SH-SY5Y (cell line): Measurements from ENCODE around the gene TNXB.
"Not testable (repeated sequence)": the region's sequence is repeated elsewhere in the genome, so short reads cannot be mapped to it uniquely, and the experiment has no call there.

Experiments used
- GATA2 ChIP-seq: IDR thresholded peaks from 2 replicates; pipeline ENCODE4 v1.6.1; 2011; ENCODE audit warnings: mild to moderate bottlenecking, low read depth, low read length
- GATA3 ChIP-seq: IDR thresholded peaks from 2 replicates; pipeline ENCODE4 v1.6.1; 2011; ENCODE audit warnings: low read depth, mild to moderate bottlenecking, low read length, moderate library complexity

TNXB gene

GRCh38 chr6:32047084-32047478 is 62.1 kb downstream of the TNXB start:
- TF ChIP-seq GATA3 (no peak), GATA2 (no peak)

GRCh38 chr6:32046450-32047083 is 62.6 kb downstream of the TNXB start:
- no peak for TF ChIP-seq GATA2
- TF ChIP-seq GATA3, result no peak

DNA sequence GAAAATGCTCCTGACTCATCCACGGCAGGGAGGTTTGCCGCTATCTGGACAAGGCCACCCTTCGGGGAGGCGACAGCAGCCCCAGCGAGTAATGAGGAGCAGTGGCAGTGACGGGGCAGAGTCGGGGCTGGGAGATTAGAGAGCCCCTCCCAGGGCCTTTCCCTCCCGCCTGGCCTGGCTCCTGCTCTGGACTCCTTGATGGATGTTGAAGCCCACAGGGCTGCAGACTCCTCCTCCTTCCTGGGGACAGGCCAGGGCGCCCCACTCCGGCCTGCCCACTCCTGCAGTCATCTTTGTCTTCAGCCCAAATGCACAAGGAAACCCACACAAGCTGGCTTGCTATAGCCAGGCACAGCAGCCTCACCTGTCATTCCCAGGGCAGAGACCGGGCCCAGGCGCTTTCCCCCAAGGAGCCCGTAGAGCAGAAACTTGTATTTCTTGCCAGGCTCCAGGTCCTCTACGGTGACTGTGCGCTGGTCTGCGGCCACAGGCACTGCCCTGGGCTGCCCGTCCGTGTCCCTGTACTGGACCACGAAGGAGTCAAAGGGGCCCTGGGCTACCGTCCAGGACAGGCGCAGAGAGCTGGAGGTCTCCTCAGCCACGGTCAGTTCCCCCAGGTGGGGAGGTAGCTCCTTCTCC is 63.2 kb downstream of the TNXB start:
- TF ChIP-seq GATA3, result no peak
- no peak for TF ChIP-seq GATA2

DNA sequence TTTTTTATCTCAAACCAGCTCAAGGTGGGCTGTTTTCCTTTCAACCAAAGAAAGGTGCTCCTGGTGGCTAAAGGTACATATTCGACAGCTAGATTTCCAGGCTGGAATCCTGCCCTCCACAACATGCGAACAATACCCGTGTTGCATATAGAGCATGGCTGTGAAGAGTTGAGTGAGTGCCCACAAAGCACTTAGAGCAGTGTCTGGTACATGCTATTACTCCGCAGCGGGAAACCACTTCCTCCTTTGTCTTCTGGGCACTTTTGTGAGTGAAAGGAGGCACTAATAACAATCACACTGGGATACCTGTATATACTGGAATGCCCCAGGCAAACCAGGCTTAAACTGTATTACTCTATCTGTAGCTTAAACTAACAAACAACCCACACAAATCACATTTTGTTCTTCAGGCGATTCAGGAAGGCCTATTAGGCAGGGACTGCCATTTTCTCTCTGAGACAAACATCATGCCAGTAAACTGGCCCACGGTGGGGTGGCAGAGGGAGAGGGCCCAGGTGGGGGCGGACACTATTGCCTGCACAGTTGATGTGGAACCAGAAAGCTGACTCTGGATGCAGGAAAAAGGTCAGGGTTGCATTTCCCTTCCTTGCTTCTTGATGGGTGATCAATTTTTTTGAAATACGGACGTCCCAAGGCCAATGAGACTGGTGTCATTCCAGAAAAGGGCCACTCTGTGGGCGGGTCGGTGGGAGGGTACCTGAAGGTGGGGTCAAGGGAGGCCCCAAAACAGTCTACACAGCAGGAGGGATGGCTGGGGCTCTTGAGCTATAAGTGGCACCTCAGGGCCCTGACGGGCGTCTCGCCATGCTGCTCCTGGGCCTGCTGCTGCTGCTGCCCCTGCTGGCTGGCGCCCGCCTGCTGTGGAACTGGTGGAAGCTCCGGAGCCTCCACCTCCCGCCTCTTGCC is 71.3 kb downstream of the TNXB start, which contains the start of gene CYP21A2:
Gene CYP21A2 (plus strand): TSS at position 818 of the 927 bp plus-strand sequence. CDS start 8 bp downstream, at position 826.
- TF ChIP-seq GATA3, GATA2: not testable (repeated sequence)

DNA sequence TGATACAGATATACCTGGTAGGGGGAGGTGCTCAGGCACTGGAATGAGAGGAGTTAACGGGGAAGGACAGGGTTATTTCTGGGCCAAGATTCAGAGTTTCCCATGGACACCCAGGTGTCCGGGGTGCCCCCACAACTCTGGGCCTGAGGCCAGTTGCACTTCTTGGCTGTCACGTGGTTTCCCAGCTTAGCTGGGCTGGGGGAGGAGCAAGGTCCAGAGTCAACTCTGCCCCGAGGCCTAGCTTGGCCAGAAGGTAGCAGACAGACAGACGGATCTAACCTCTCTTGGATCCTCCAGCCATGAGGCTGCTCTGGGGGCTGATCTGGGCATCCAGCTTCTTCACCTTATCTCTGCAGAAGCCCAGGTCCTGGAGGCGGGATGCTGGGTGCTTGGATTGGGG is 94.6 kb downstream of the TNXB start, which contains the start of gene C4B:
Gene C4B (plus strand): TSS at position 249 of the 400 bp plus-strand sequence. CDS start 51 bp downstream, at position 300.
- not testable (repeated sequence) for TF ChIP-seq GATA3, GATA2
